Stromal cell of bone marrow (primary cell): Measurements from ENCODE around the gene LRIT2.

Experiments used
- DNase-seq: peaks from one replicate; pipeline ENCODE4 v3.0.0-alpha.2; 2012; ENCODE audit warnings: low read depth

The LRIT2 gene

DNA sequence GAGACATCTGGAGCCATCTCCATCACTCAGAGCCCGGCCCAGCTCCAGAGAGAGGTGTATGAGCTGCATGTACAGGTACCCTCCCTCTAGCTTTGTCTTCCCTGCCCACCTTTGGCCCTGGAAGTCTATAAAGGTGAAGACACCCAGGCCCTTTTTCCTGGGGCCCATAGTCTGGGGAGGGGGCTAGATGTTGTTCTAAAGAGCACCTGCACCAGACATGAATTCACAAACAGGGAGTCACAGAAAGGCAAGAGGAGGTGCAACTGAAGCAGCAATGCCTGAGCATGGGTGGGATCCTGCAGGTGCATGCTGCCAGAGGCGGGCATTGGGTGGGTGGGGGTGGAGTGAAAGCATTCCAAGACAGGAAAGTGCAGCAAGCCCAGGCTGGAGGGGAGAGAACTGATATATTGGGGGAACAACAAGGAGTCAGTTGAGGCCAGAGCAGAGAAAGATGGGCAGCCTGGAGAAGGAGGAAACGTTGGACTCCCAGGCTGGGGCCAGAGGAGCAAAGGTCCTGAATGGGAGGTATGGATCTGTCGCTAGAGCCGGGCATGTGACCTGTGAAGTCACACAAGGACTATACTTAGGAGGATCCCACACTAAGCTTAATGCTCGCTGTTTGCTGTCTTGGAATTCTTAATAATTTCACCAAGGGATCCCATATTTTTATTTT is 19.4 kb downstream of the LRIT2 start:
- DNase-seq: no peak

DNA sequence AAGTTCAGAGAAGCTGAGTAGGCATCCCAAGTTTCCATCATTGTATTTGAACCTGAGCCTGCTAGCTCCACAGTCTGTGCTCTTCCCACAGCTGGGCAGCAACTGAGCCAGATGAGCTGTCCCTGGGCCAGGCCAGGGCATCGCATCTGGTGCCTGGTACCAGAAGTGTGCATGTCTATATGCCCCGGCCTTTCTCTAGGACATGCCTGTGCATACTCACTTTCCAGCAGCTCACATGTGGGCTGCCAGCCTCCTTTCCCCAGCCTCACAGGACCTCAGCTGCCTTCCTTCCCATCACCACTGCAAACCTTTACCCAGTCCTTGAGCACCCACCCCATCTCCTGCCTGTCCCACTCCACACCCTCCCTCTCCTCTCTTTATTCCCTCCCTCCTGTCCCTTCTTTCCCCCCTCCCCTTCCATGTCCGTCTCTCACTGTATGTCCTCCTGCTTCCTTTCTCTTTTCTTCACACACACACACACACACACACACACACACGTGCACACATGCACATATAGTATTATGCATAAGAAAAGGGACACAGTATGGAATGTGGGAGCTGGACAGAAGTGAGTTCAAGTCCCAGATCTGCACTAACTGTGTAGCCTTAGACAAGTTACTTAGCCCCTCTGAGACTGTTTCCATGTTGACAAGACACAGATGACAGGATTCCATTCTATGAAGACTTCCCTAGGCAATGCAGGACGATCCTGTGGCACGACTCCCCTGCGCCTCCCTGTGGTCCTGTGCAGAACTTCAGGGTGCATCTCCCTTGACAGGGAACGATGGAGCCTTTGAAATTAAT is 20.1 kb downstream of the LRIT2 start:
- DNase-seq: peak; percentile 4

DNA sequence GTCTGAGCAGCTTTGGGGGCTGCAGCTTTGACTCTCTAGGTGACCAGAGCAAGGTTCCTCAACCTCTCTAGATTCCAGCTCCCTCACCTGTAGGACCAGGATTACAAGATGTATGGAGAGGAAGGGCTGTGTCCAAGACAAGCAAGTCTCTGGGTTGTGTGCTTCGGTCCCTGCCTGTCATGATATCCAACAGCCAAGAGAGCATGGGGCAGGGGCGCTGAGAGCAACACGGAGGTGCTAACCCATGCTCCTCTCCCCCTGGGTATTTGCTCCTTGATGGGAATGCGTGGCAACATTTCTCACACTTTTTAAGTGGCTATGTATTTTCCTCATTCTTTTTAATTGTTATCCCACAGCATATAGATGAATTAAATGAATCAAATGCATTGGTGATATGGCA is 20.7 kb downstream of the LRIT2 start:
- DNase-seq: no peak

DNA sequence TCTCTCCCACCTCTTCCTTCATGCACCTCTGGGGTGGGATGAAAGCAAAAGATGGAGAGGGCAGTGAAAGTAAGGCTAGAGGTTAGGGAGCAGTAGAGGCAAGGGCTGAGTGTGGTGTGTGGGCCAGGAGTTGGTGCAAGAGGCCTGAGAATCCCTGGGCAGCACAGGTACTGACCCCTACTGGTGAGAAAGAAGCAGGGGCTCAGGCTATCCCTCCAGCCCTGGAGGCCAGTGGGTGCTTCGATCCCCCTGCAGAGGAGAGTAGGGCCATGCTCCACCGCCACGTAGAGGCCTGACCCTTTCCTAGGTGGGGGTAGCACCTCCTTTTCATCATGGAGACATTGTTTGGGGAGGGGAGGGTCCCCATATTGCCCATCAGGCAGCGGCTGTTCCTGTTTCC is 21.2 kb downstream of the LRIT2 start:
- no peak for DNase-seq

DNA sequence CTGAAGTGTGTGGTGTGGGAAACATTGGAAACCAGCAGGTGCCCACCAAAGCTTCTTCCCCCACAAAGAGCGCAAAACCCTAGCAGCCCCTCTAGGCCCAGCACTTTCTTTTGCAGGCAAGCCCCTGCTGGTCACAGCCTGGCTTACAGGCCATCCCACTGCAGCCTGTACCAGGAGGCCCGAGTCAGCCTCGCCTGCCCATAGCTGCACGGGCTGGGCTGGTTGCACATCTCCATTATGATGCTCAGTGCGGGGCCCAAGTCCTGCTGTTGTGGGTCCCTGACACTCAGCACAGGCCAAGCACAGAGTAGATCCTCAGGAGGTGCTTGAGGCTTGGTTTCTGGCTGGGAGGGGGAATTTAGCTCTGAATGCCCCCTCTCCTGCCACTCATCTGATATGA is 23.0 kb downstream of the LRIT2 start:
- DNase-seq: no peak

DNA sequence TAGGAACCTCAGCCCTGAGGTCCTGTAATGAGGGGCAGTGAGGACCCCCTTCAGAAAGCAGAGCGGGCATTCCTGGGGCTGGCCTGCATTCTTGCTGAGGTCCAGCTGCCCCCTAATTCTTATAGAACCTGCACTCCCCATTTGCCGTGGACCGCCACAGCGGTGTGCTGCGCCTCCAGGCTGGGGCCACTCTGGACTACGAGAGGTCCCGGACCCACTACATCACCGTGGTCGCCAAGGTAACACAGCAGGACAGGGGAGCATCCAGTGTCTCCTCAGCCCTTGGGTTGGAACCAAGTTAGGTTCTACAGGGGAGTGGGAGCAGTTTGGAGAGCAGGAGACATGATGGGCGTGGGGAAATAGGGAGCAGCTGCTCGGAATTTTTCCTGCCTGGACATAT is 23.7 kb downstream of the LRIT2 start:
- no peak for DNase-seq

DNA sequence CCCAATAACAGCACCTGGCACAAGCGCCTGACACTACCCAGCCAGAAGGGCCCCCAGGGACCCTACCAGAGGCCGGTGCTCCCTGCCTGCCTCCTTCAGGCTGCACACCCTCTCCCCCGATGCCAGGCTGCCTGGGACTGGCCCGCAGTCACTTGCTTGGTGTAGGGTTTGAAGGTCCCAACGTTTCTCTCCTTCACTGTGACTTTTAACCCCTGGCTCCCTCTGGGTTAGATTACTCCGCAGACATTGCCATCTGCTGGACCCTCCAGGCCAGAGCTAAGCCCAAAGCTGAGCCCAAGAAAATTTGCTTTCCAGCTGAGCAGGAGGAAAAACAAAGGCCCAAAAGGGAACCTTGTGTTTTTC is 24.1 kb downstream of the LRIT2 start:
- no peak for DNase-seq

DNA sequence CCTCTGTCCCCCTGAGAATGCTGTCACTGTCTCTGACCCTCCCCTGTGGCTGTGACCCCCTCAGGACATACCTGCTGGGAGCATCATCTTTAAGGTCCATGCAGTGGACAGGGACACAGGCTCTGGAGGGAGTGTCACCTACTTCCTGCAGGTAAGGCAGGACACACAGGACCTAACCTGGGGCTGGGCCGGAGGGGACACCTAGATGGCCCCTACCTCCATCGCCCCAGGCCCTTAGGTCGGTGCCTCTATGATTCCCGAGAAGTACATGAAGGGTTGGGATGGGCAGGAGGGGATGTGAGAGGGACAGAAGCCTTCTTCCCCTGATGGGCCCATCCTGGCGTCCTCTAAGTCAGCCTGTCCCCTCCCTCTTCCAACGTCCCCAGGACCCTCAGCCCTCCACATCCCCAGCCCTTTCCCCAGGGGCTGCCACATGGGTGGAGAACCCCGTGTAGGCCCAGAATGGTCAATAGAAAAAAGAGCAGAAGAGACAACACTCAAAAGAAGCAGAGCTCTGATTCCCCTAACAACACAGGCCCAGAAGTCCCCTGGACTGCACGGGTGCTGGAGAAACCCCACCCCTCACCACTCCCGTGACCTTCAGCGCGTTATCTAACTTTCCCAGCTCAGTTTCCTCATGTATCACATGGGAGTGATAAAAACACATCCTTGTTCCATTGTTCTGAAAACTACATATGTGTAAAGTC is 24.7 kb downstream of the LRIT2 start:
- no peak for DNase-seq

DNA sequence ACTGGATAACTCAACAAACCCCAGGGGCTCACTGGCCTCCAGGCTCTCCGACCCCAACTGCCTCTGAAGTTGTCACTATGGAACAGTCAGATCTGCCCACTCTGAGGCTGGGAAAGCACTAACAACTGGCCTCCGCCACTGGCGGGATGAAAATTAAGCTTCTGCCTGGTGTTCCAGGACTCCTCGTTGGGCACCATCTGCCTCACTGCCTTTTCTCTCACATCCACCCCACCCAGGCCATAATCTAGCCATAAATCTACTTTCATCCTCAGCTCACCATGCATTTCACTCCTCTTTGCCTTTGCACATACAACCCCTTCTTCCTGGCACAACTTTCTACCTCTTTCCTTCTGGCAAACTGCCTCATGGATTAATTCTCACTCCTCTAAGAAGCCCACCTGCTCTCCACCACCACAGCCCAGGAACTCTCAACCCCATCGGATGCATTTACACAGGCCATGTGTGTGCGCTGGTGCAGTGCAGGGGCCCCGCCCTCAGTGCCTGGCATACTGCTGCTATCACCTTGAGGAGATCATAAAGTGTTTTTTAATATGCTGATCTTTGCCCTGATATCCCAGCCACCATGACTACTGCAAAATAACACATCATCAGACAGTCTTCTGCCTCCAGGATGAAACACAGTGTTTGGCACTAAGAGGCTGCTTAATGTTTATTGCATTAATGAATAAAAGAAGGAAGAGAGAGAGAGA is 27.0 kb downstream of the LRIT2 start:
- DNase-seq: no peak

DNA sequence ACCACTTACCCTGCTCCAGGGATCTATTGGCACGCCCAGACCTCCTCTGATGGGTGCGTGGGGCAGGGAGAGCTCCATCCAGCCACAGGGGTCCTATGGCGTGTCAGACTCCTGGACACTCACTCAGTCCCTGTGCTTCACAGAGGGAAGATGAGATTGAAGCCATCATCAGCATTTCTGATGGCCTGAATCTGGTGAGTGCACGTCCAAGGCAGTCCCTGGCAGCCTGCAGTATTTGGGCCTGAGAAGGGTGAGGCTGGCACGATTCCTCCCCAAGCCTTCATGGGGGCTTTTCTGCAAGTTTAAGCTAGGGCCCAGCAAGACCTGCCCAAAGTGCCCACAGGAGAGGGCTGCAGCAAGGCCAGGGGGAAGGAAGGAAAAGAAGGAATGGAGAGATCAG is 27.7 kb downstream of the LRIT2 start:
- no peak for DNase-seq

DNA sequence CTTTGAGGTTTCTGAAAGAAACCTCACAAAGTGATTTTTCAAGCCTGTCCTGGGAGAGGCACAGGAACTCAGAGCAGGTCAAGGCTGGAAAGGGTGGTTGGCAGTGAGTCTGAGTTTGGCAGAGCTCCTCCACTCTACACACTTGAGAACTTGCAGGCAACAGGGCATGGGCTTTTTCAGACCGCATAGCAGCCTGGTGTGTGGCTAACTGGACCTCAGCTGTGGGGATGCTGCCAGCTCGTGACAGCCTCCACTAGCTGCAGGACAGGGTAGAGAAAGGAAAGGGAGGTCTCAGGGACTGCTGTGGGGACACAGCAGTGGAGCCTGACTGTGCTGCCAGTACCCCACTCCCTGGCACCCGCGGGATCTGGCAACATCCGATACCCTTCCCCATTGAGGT is 28.4 kb downstream of the LRIT2 start:
- DNase-seq: no peak

DNA sequence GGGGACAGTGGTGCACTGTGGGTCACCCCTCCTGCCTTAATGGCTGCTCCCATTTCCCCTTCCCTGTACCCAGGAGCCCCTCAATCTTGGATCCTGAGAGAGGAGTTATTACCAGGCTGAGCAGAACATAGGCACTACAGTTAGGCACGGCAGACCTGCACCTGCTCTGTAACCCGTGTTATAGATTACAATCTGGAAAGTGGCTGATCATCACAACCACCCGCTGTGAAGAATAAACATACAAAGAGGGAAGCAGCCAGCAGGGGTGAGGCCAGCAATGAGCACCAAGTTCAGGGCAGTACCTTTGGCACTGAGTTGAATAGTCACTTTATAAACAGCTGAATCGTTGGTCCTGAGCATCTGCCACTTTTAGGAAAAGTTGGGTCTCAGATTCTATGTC is 29.3 kb downstream of the LRIT2 start:
- no peak for DNase-seq

DNA sequence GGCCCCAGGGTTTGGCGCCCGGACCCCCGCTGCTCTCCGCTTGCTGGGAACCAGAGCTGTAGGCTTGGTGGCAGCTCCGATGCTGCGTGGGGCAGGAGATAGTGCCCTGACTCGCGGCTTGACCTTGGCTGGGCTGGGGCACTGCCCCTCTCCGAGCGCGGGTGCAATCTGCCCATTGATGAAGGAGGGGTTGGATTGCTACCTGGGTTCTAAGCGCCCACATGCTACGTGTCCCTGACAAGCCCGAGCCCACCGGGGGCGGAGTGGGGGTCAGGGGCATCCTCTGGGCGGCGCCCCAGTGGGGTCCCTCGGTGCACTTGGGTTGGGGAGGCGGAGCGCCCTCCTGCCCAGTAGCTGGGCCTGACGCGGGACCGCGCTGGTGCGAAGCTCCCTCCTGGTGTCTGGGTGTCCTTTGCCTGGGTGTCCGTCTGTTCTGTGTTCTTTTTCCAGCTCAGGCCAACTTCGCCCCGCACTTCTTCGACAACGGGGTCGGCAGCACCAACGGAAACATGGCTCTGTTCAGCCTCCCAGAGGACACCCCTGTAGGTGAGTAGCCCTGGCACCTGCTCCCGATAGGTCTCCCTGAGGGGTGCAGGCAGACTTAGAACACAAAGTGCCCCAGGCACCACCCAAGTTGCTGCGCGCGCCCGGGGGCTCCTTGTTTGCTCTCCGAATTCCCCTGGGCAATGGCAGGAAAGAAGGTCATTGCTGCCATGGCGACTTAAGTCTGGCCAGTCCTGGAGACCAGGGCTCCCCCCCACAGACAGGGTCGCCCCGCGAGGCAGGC is 30.1 kb downstream of the LRIT2 start:
- no peak for DNase-seq

DNA sequence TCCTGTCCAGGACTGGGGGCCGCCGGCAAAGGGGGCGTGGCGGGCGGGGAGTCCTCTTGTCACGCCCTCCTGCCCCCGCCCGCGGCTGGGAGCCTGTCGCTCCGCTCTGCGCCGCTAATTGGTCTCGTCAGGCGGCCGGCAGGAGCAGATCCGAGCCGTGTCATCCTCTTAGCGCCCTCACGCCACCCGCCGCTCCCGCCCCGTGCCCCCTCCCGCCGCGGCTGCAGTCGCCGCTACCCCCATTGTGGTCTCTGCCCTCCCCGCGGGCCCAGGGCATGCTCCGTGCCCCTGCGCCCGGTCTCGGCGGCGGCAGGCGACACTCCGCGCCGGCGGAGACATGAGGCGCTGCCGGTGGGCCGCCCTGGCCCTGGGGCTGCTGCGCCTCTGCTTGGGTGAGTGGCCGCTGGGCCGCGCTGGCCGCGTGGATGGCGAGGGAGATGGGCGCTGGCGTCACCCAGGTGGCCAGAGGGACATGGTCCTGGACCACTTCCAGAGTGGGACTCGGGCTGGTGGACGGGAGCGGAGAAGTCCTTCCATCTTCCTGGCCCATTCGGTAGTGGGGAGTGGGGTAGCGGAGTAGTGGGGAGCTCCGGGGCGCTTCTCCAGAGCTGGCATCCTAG is 30.8 kb downstream of the LRIT2 start, which contains the start of gene CDHR1:
TSS of gene CDHR1 (plus strand) at position 114 of the 620 bp plus-strand sequence. CDS start at position 338, 224 bp downstream.
- no peak for DNase-seq

DNA sequence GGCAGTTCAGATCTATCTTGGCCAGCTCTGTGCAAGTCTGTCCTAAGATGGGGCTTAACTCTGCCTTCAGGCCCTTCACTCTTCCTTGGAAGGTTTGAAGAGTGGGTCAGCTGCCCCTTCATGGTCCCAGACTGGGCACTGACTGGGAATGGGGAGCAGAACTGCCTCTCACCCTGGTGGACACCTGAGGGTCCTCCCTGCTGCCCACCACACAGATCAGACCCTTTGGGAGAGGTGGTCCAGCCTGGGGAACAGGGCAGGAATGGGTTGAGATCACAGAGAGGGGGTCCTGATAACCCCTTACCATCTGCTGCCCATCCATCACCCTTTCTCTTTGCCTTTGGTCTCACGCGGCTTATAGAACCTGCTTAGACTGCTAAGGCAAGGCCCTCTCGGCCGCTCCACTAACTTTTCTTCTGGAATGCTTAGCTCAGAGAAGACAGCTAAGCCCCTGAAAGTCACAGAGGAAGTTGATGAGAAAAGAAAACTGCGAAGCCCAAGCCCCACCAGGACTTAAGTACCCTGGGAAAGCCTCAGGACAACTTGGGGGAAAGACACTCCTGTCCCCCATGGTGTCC is 31.4 kb downstream of the LRIT2 start:
- no peak for DNase-seq

DNA sequence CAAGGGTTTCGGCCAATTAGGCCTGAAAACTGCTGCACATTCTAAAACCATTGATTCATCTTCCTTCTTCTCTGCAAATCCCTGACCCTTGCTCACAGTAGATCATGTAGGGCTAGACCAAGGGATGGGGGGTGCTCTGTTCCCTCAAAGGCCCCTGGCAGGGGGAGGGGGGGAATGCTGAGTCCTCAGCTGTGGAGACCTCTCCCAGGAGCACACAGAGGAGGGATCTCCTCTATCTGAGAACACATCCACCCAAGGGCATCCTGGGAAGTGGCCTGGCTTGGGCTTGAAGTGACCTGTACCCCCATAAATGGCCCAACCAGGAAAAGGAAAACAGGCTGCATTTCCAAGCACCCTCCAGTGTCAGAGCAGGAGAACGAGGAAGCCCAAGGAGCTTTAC is 32.0 kb downstream of the LRIT2 start:
- DNase-seq: no peak

DNA sequence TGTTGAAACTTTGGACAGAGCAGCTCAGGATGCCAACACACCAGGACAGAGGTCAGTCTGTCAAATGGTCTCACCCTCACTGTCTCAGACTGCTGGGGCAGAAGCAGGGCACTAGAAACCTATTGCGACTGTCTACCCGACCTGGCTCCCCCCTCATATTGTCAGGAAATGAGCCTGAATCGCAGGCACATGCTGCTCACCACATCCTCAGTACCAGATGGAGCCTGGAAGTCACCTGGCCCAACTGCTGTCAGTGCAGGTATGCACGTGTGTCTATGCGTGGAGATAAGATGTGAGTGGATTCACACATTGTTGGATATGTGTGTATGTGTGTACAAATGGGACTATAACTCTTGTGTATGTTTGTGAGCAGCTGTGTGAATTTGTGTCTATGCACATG is 34.2 kb downstream of the LRIT2 start:
- no peak for DNase-seq

DNA sequence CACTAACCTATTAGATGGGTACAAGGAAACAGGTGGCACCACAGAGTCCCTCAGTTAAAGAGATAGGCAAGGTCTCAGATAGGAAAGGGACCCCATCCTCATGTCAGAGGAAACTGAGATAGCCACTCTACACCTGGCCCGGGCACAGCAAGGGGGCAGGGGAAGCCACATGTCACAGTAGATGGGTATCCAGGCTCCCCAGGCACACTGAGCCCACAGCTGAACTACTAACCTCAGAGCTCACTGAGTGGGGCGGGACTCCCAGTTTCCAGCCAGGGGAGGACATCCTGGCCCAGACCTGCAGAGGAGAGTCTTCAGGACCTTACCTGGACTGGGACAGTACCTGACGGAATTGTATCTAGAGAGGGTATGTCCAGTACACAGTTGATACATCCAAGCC is 34.7 kb downstream of the LRIT2 start:
- no peak for DNase-seq

DNA sequence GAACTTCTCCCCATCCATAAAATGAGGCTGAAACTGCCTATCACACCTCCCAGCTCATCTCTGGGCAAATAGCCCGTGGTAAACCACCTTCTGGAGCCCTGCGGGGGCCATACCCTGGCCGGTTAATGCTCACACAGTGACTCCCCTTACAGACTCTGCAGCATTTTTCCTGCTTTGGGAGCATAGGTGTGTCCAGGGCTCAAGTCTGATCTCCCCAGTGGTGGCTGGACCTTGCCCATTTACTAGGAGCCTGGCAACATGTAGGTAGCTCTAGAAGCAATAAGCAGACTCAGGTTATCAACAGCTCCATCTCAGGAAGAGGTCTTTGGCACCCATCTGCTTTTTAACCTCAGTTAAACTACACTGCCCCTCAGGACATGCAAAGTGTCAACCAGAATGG is 36.5 kb downstream of the LRIT2 start:
- no peak for DNase-seq

DNA sequence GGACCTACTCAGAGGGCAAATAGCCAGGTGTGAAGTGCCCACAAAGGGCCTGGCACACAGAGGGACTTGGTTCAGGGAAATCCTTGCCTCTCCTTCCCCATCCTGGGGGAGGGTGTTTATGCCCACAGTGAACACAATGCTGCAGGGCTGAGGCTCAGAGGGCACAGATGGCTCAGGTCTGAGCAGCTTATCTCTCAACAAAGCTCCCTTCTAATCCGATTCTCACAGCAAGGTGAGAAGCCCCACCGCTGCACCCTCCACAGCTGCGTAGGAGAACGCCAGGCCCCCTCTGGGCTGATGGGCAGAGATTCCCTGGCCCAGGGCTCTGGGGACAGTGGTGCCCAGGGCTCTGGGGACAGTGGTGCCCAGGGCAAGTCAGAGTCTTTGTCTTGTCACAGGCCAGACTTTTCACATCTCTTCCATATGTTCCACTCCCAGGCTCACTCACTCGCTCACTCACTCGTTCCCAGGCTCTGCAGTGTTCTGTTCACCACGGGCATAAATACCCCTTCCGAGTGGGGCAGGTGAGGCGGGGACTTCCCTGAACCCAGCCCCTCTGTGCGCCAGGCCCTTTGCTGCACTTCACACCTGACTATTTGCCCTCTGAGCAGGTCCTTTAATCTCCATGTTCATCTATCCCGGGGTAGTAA is 39.7 kb downstream of the LRIT2 start:
- DNase-seq: no peak
